ENCODE results near the gene SPOCK1. TPM values are rescaled to one million over a fixed set of nuclear protein-coding genes. Genes with fewer than 3 reads are reported as not detected.

SPOCK1 gene
- total and polyA plus RNA-seq, 4 donors = 31.8 to 217 (median 132) TPM

DNA sequence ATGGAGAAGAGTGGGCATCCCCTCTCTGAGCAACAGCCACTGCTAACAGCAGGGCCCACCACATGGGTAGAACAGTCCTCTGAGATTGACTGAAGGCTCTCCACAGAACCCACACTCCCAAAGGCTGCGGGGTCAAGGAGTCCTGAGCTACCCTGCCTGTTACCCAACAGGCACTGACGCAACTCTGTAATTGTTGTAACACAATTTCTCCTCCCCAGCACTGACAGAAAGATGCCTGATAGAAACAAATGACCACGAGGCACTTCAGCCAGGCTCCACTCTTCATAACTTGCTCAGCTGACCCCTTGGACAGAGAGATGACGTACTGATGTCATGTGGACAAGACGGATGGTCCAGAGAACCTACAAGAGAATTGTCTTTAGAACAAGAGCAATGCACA, 220.7 kb downstream of the SPOCK1 start:
- Histone ChIP-seq H3K36me3 (ENCODE audit: control insufficient read depth, insufficient read depth, low read length) (no peaks in the 10 kb centered on the region), H3K27me3 (ENCODE audit: control insufficient read depth, insufficient read depth, low read length) (no peaks in the 10 kb centered on the region), H3K4me3 (ENCODE audit: low read depth, low read length) (no peak overlapping the region), H3K27ac (ENCODE audit: low read depth, low read length) (no peak overlapping the region), H3K4me1 (ENCODE audit: control insufficient read depth, insufficient read depth, low read length) (no peaks in the 10 kb centered on the region), H3K9me3 (ENCODE audit: control insufficient read depth, insufficient read depth, low read length) (no peaks in the 10 kb centered on the region)
- no peak for DNase-seq (ENCODE audit: low read depth in 4 of 6, low spot score in 6 of 6)
- WGBS (ENCODE audit: insufficient coverage) = 97% methylated on average over 5 of the region's 5 CpGs

DNA sequence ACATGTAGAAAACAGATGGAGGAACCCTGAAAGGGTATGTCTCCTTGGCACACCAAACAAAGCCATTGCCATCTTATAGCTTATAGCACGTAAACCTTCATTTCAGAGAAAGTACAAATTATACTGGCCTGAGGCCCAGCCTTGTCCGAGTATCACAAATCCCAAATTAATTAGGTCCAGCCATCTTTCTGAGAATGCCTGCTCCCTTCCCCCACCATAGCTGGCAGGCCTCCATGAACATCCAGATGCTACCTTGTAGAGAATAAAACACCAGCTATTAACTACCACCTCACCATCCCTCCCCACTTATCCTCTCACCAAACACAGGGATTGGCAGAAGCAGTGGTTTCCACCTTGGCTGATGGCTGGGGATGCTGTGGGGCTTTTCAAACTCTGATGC, 224.0 kb downstream of the SPOCK1 start:
- H3K4me1 ChIP-seq (ENCODE audit: control insufficient read depth, insufficient read depth, low read length) = no peaks in the 10 kb centered on the region
- H3K27me3 ChIP-seq (ENCODE audit: control insufficient read depth, insufficient read depth, low read length) = no peaks in the 10 kb centered on the region
- H3K36me3 ChIP-seq (ENCODE audit: control insufficient read depth, insufficient read depth, low read length) = no peaks in the 10 kb centered on the region
- H3K4me3 ChIP-seq (ENCODE audit: low read depth, low read length) = no peak overlapping the region
- DNase-seq (ENCODE audit: low read depth in 4 of 6, low spot score in 6 of 6) = peak in 1 of 6 donors; percentile 59
- 49% methylated on average over 2 of the region's 2 CpGs for WGBS (ENCODE audit: insufficient coverage)
- no peaks in the 10 kb centered on the region for H3K9me3 ChIP-seq (ENCODE audit: control insufficient read depth, insufficient read depth, low read length)
- H3K27ac ChIP-seq (ENCODE audit: low read depth, low read length) = no peak overlapping the region

DNA sequence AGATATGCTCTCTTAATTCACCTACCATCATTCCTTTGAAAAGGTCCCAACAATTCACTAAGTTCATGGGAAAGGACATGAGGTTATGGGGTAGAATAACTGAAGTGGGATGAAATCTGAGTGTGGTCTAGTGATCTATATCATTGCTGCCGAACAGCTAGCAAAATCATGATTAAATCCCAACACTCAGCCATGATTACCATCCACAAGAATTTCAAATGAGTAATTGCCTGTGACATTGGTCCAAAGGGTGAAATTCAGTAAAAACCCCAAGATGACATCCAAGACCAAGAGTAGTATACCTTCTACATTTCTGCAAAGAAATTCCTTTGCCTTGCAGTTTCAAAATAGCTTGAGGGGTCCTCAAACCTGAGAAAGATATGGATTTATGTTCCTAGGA, 225.6 kb downstream of the SPOCK1 start:
- Histone ChIP-seq H3K36me3 (ENCODE audit: control insufficient read depth, insufficient read depth, low read length) (no peaks in the 10 kb centered on the region), H3K4me3 (ENCODE audit: low read depth, low read length) (no peak overlapping the region), H3K27me3 (ENCODE audit: control insufficient read depth, insufficient read depth, low read length) (no peaks in the 10 kb centered on the region), H3K9me3 (ENCODE audit: control insufficient read depth, insufficient read depth, low read length) (no peaks in the 10 kb centered on the region), H3K4me1 (ENCODE audit: control insufficient read depth, insufficient read depth, low read length) (no peaks in the 10 kb centered on the region), H3K27ac (ENCODE audit: low read depth, low read length) (no peak overlapping the region)
- DNase-seq (ENCODE audit: low read depth in 4 of 6, low spot score in 6 of 6) = no peak
- no CpG with 5 or more reads among the region's 1 CpG for WGBS (ENCODE audit: insufficient coverage)

DNA sequence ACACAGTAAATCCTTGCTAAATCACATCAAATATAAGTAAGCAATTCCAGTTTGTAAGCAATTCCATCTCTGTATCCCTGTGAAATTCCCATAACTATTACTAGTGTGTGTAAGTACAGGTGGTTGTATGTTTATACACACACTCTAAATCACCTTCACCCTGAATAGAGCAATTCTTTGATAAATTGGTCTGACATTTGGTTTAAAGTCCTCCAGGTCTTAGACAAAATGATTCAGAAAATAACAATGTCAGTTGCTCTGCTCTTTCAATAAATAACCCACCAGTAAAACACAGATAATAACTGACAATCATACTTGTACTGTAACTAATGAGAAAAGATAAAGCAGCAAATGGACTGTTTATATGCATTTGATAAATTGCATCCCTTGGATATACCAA, 226.3 kb downstream of the SPOCK1 start:
- no peaks in the 10 kb centered on the region for H3K36me3 ChIP-seq (ENCODE audit: control insufficient read depth, insufficient read depth, low read length)
- H3K27ac ChIP-seq (ENCODE audit: low read depth, low read length) = no peak overlapping the region
- no peak for DNase-seq (ENCODE audit: low read depth in 4 of 6, low spot score in 6 of 6)
- H3K9me3 ChIP-seq (ENCODE audit: control insufficient read depth, insufficient read depth, low read length) = no peaks in the 10 kb centered on the region
- no peaks in the 10 kb centered on the region for H3K4me1 ChIP-seq (ENCODE audit: control insufficient read depth, insufficient read depth, low read length)
- H3K4me3 ChIP-seq (ENCODE audit: low read depth, low read length) = no peak overlapping the region
- H3K27me3 ChIP-seq (ENCODE audit: control insufficient read depth, insufficient read depth, low read length) = no peaks in the 10 kb centered on the region

DNA sequence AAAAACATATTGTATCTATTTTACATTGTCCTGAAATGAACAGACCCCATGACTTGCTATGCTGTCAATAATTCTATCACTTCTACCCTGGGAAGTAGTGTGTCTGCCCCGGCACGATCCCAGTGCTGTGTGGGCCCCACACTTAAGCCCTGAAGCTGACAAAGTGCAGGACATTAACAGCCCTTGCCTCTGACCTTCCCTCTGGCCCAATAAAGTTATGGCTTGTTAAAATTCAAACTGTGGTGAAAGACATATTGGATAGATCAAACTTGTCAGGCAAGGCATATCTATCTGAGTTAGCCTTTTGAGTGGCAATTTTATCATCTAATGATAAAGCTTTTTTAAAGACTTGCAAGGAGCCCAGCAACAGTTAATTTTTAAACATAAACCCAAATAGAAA, 229.2 kb downstream of the SPOCK1 start:
- no CpG with 5 or more reads among the region's 2 CpGs for WGBS (ENCODE audit: insufficient coverage)
- no peak for DNase-seq (ENCODE audit: low read depth in 4 of 6, low spot score in 6 of 6)
- H3K4me3 ChIP-seq (ENCODE audit: low read depth, low read length) = no peak overlapping the region
- no peak overlapping the region for H3K27ac ChIP-seq (ENCODE audit: low read depth, low read length)
- H3K27me3 ChIP-seq (ENCODE audit: control insufficient read depth, insufficient read depth, low read length) = no peaks in the 10 kb centered on the region
- no peaks in the 10 kb centered on the region for H3K9me3 ChIP-seq (ENCODE audit: control insufficient read depth, insufficient read depth, low read length)
- no peaks in the 10 kb centered on the region for H3K36me3 ChIP-seq (ENCODE audit: control insufficient read depth, insufficient read depth, low read length)
- H3K4me1 ChIP-seq (ENCODE audit: control insufficient read depth, insufficient read depth, low read length) = no peaks in the 10 kb centered on the region

DNA sequence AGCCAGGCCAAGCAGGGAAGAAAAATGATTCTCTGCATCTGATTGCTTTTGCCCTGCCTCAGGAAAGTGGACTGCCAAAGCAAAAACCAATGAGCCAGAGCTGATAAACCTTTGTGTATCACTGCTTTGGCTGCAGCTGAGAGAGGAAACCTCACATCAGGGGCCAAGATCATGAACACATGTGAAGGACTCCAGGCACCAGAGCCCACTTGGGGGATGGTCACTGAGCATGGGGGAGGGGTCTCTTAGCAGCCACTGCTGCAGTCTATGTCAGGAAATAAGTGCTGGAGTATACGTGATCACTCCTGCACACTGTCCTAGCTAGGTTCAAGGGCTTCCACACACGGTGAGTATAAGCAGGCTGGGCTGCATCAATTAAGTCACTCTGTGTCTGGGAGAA, 229.9 kb downstream of the SPOCK1 start:
- no peaks in the 10 kb centered on the region for H3K4me1 ChIP-seq (ENCODE audit: control insufficient read depth, insufficient read depth, low read length)
- no peak overlapping the region for H3K4me3 ChIP-seq (ENCODE audit: low read depth, low read length)
- no peaks in the 10 kb centered on the region for H3K9me3 ChIP-seq (ENCODE audit: control insufficient read depth, insufficient read depth, low read length)
- H3K36me3 ChIP-seq (ENCODE audit: control insufficient read depth, insufficient read depth, low read length) = no peaks in the 10 kb centered on the region
- WGBS (ENCODE audit: insufficient coverage) = 39% methylated on average over 2 of the region's 2 CpGs
- no peaks in the 10 kb centered on the region for H3K27me3 ChIP-seq (ENCODE audit: control insufficient read depth, insufficient read depth, low read length)
- H3K27ac ChIP-seq (ENCODE audit: low read depth, low read length) = no peak overlapping the region
- DNase-seq (ENCODE audit: low read depth in 4 of 6, low spot score in 6 of 6) = peak in 1 of 6 donors; percentile 57

DNA sequence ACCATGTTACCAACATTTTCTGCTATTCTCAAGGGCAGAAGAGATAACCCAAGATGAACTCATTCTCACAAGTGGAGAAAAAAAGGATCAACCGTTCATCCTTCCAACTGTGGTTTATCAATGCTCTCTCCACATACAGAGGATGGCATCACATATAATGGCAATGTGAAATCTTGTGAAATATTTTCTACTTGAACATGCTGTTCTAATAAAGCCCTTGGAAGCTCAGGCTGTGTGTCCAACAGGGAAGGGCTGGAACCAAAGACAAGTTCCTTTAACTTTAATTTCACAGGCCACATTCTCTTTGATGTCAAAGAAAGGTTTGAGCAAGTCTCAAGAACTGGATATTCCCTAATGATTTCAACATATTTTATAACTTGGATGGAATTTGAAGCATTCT, 230.5 kb downstream of the SPOCK1 start:
- Histone ChIP-seq H3K4me1 (ENCODE audit: control insufficient read depth, insufficient read depth, low read length) (no peaks in the 10 kb centered on the region), H3K36me3 (ENCODE audit: control insufficient read depth, insufficient read depth, low read length) (no peaks in the 10 kb centered on the region), H3K27me3 (ENCODE audit: control insufficient read depth, insufficient read depth, low read length) (no peaks in the 10 kb centered on the region), H3K4me3 (ENCODE audit: low read depth, low read length) (no peak overlapping the region), H3K27ac (ENCODE audit: low read depth, low read length) (no peak overlapping the region), H3K9me3 (ENCODE audit: control insufficient read depth, insufficient read depth, low read length) (no peaks in the 10 kb centered on the region)
- DNase-seq (ENCODE audit: low read depth in 4 of 6, low spot score in 6 of 6) = no peak
- no CpG with 5 or more reads among the region's 1 CpG for WGBS (ENCODE audit: insufficient coverage)

DNA sequence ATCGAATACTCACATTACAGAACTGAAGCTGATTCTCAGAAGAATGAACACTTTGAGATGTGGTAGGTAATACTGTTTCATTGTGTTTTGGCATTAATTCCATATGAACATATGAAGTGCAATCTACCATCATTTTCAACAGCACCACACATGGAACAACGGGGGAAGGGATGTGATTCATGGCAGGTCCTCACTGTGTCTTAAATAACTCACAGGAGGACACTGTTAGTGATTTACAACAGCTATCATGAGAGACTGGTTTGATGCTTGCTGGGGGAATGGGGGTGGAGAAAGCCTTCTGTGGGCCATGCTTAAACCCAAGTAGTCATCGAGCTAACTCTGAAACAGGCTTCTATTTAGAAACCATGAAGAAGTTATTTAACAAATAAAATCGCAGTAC, 232.9 kb downstream of the SPOCK1 start:
- WGBS (ENCODE audit: insufficient coverage) = no CpG with 5 or more reads among the region's 4 CpGs
- H3K27me3 ChIP-seq (ENCODE audit: control insufficient read depth, insufficient read depth, low read length) = no peaks in the 10 kb centered on the region
- no peaks in the 10 kb centered on the region for H3K4me1 ChIP-seq (ENCODE audit: control insufficient read depth, insufficient read depth, low read length)
- H3K4me3 ChIP-seq (ENCODE audit: low read depth, low read length) = no peak overlapping the region
- H3K36me3 ChIP-seq (ENCODE audit: control insufficient read depth, insufficient read depth, low read length) = no peaks in the 10 kb centered on the region
- no peaks in the 10 kb centered on the region for H3K9me3 ChIP-seq (ENCODE audit: control insufficient read depth, insufficient read depth, low read length)
- DNase-seq (ENCODE audit: low read depth in 4 of 6, low spot score in 6 of 6) = no peak
- no peak overlapping the region for H3K27ac ChIP-seq (ENCODE audit: low read depth, low read length)

DNA sequence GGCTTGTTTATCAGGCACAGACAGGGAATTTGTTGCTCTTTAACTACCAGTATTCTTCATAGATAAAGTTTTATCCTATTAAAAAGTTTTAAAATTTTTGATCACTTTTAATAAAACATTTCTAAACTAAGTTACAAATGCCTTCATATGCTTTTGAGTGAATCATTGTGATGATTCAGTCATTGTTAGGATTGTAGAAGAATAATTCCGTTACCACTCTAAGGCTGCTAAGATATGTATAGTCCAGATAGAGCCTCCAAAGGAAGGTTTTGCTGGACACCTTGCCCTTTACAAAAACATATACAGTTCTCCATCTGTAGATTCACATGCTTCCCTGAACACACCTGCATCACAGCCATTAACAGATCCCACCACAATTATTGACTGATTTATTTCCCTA, 233.7 kb downstream of the SPOCK1 start:
- Histone ChIP-seq H3K27me3 (ENCODE audit: control insufficient read depth, insufficient read depth, low read length) (no peaks in the 10 kb centered on the region), H3K27ac (ENCODE audit: low read depth, low read length) (no peak overlapping the region), H3K4me1 (ENCODE audit: control insufficient read depth, insufficient read depth, low read length) (no peaks in the 10 kb centered on the region), H3K36me3 (ENCODE audit: control insufficient read depth, insufficient read depth, low read length) (no peaks in the 10 kb centered on the region), H3K4me3 (ENCODE audit: low read depth, low read length) (no peak overlapping the region), H3K9me3 (ENCODE audit: control insufficient read depth, insufficient read depth, low read length) (no peaks in the 10 kb centered on the region)
- DNase-seq (ENCODE audit: low read depth in 4 of 6, low spot score in 6 of 6) = no peak
- WGBS (ENCODE audit: insufficient coverage) = no CpG with 5 or more reads among the region's 1 CpG

DNA sequence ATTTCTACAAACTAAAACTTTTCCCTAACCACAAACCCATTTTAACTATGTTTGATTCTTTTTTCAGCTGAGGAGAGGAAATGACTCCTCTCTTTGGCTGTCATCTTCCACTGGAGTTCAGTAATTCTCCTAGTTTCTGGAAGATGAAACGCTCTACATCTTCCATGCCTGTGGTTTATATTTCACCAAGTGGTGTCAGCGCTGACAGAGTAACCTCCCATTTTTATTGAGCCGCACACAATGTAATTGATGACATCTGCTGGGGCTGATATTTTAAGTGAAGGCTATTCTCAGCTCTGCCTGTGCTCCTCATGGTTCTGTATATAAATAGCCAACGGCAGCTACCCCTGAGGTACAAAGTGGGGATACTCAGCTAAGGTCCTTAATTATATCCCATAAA, 234.6 kb downstream of the SPOCK1 start:
- DNase-seq (ENCODE audit: low read depth in 4 of 6, low spot score in 6 of 6) = peak in 1 of 6 donors; percentile 39
- H3K27me3 ChIP-seq (ENCODE audit: control insufficient read depth, insufficient read depth, low read length) = no peaks in the 10 kb centered on the region
- no peaks in the 10 kb centered on the region for H3K4me1 ChIP-seq (ENCODE audit: control insufficient read depth, insufficient read depth, low read length)
- H3K4me3 ChIP-seq (ENCODE audit: low read depth, low read length) = no peak overlapping the region
- H3K9me3 ChIP-seq (ENCODE audit: control insufficient read depth, insufficient read depth, low read length) = no peaks in the 10 kb centered on the region
- WGBS (ENCODE audit: insufficient coverage) = no CpG with 5 or more reads among the region's 4 CpGs
- H3K27ac ChIP-seq (ENCODE audit: low read depth, low read length) = no peak overlapping the region
- no peaks in the 10 kb centered on the region for H3K36me3 ChIP-seq (ENCODE audit: control insufficient read depth, insufficient read depth, low read length)

All from spinal cord (tissue), 10 donors.